ENCODE data around the gene IARS2. TPM values are rescaled to one million over a fixed set of nuclear protein-coding genes. Genes with fewer than 3 reads are reported as not detected.

The IARS2 gene
- polyA plus RNA-seq, 1 donor from 2014 or later: 58.6 TPM

DNA sequence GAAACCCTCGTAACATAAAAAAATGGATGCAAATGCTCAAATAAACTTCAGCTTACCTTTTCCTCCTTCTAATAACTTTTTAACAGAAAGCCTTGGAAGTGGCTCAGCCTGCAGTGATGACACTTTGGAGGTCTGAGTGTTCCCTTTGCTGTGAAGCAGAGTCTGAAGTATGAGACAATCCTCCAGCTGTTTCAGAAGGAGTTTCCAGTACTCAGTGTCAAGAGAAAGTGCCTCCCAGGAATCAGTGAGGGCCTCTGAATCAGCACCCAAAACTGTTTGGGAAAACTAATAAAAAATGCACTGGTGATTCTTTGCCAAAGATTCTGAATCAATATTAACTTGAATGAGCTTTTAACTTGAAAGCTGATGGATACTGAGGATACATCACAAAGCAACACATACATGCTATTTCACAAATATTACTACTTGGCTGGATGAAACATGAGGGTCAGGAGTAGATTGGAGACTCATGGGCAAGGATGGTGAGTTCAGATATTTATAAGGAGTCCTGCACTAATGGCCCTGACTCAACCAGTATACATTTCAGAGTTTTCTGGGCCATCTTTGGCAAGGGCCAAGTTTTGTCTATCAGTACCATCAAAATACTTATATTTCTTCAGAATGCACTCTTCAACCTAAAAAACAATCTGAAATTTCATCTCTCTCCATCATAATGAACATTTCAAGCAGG, 77.0 kb downstream of the IARS2 start:
- H3K27ac Mint-ChIP-seq: no peak overlapping the region
- peaks cover 25% of the 10 kb centered on the region for H3K36me3 Mint-ChIP-seq
- H3K4me3 Mint-ChIP-seq: no peak overlapping the region
- H3K4me1 Mint-ChIP-seq: peaks cover 0 to 9% (median 0%) of the 10 kb centered on the region in 3 donors
- H3K27me3 Mint-ChIP-seq: no peaks in the 10 kb centered on the region
- H3K9me3 Mint-ChIP-seq: no peaks in the 10 kb centered on the region

DNA sequence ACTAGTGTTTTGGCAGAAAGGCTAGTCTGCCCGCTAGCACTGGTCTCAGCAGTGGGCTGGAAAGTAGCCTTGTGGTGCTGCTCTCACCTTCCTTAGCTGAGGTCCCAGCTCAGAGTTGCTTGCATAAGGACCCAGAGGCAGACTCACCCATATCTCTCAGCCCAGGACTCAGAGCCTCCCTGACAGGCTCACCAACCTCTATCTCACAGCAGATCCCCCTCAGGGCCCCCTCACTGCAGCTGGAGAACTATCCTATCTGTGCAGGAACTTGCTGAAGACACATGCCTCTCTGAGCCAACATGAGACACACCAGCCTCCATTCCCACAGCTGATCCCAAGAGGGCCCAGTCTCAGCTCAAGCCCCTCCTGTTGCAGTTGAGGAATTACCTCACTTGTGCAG, 82.6 kb downstream of the IARS2 start:
- H3K27ac Mint-ChIP-seq: peak overlapping the region in 1 of 3 donors; percentile 50
- H3K9me3 Mint-ChIP-seq: no peaks in the 10 kb centered on the region
- H3K4me1 Mint-ChIP-seq: peaks cover 0 to 12% (median 8%) of the 10 kb centered on the region in 3 donors
- no peaks in the 10 kb centered on the region for H3K27me3 Mint-ChIP-seq
- H3K36me3 Mint-ChIP-seq: peaks cover 22% of the 10 kb centered on the region
- H3K4me3 Mint-ChIP-seq: no peak overlapping the region

DNA sequence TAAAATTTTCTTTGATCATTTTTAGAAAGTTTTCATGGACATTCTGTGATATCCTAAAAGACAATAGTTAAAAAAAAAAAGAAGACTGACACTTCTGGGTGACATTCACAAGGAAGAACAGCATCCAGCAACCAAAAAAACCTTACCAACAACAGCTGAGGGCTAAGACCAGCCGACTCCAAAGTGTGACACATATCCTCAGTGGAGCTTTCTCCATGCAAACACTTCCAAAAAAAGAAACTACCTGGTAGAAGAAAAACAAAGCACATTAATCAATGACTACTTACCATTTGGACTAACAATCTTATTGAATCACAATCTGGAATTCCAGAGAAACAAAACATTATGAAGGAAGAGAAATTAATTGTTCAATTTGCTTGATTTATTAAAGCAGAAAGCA, 88.2 kb downstream of the IARS2 start:
- Mint-ChIP-seq H3K27me3 (no peaks in the 10 kb centered on the region), H3K4me3 (no peak overlapping the region), H3K4me1 (peaks cover 0 to 4% (median 3%) of the 10 kb centered on the region in 3 donors), H3K36me3 (peaks cover 7% of the 10 kb centered on the region), H3K27ac (no peak overlapping the region), H3K9me3 (no peaks in the 10 kb centered on the region)

DNA sequence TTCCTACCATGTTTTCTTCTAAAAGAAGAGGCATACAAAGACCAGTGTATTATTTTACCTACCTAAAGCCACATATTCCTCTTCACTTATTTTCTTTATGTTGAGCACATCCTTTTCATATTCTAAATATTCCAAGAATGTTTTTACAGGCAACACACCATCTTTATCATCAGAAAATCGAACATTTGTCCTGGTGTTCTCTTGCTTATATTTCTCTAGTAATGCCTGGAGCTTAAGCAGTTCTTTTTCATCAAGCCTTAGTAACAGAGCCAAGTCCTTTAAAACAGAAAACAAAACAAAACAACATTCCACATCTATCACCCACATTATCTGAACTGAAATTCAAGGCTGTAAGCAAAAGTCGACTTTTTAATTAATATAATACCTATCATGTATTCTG, 88.7 kb downstream of the IARS2 start:
- peaks cover 5% of the 10 kb centered on the region for H3K36me3 Mint-ChIP-seq
- H3K27me3 Mint-ChIP-seq: no peaks in the 10 kb centered on the region
- H3K9me3 Mint-ChIP-seq: no peaks in the 10 kb centered on the region
- no peak overlapping the region for H3K27ac Mint-ChIP-seq
- H3K4me1 Mint-ChIP-seq: peaks cover 0 to 4% (median 0%) of the 10 kb centered on the region in 3 donors
- no peak overlapping the region for H3K4me3 Mint-ChIP-seq

DNA sequence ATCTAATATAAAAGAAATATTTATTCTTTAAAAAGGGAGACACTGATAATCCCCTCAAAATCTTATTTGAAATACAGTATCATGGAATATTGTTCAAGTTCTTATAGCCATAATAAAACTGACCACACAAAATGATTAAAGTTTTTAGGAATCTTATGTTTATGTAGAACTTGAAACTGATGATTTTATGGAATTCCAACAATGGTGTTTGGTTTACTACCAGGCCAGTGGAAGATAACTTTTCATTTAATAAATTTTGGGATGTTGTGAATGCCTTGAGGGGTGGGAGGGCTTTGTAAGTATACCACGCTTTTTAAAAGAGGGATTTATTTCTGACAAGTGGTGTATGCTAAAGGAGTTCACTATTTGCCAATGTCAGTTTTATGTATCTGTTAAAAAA, 90.6 kb downstream of the IARS2 start:
- H3K4me1 Mint-ChIP-seq: peaks cover 0 to under 1% (median 0%) of the 10 kb centered on the region in 3 donors
- no peaks in the 10 kb centered on the region for H3K9me3 Mint-ChIP-seq
- H3K36me3 Mint-ChIP-seq: peaks cover 7% of the 10 kb centered on the region
- no peak overlapping the region for H3K27ac Mint-ChIP-seq
- H3K27me3 Mint-ChIP-seq: no peaks in the 10 kb centered on the region
- no peak overlapping the region for H3K4me3 Mint-ChIP-seq

DNA sequence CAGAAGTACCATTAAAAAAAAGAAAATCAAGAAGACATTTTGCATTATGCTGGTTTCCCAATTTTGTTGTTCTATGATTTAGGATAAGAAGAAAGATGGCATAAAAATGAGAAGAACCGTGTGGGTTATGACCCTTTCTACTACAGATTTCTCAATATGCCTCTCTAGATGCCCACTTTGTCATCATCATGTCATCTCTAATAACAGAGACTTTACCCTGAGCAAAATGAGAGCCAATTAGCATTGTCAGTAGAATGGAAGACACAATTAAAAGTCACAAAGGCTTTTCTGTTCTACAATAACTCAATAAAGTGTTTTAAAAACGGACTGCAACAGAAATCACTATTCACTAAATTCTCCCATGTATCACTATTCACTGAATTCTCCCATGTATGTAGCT, 92.8 kb downstream of the IARS2 start:
- H3K27me3 Mint-ChIP-seq: no peaks in the 10 kb centered on the region
- H3K4me3 Mint-ChIP-seq: no peak overlapping the region
- H3K36me3 Mint-ChIP-seq: peaks cover 5% of the 10 kb centered on the region
- no peaks in the 10 kb centered on the region for H3K4me1 Mint-ChIP-seq
- H3K9me3 Mint-ChIP-seq: no peaks in the 10 kb centered on the region
- H3K27ac Mint-ChIP-seq: peak overlapping the region in 1 of 3 donors; percentile 76

DNA sequence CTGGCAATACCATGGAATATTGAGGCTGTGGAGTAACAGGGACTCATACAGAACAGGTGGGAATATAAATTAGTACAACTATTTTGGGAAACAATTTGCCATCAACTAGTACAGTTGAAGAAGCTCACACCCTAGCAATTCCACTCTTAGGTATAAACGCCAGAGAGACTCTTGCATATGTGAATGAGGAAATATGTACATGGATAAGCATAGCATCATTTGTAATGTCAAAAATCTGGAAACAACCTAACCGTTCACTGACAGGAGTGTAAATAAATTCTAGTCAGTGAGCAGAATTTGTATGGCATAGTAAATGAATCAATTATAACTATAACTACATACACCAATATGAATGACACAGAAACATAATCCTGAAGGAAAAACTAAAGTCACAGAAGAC, 94.6 kb downstream of the IARS2 start:
- peaks cover 3% of the 10 kb centered on the region for H3K36me3 Mint-ChIP-seq
- H3K27me3 Mint-ChIP-seq: no peaks in the 10 kb centered on the region
- H3K4me1 Mint-ChIP-seq: no peaks in the 10 kb centered on the region
- no peaks in the 10 kb centered on the region for H3K9me3 Mint-ChIP-seq
- no peak overlapping the region for H3K27ac Mint-ChIP-seq
- no peak overlapping the region for H3K4me3 Mint-ChIP-seq

DNA sequence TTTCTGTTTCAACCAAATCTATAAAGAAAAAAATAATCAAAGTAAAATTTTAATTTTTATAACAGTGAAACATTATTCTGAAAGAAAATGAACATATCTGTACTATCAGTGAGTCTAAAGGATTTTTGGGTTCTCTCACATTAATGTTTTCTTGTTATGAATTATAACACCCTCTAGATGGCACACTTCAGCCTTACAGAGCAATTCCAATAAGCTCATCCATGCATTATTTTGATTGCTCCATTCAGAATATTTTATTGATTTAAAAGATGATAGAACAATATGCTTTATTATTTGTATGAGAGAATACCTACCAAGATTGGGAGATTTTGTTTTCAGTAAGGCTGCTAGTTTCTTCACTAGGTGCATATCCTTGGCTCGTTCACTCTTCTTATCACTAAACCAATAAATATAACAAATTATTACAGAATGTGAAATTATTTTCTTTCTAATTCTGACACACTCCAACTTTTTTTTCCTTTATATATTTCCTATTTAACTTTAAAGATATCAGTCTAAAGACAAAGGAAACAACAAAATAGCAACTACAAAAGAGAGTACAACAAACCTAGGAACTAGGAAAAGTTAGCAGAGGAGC, 95.9 kb downstream of the IARS2 start:
- no peak overlapping the region for H3K4me3 Mint-ChIP-seq
- no peaks in the 10 kb centered on the region for H3K27me3 Mint-ChIP-seq
- H3K4me1 Mint-ChIP-seq: no peaks in the 10 kb centered on the region
- H3K36me3 Mint-ChIP-seq: peaks cover 3% of the 10 kb centered on the region
- H3K27ac Mint-ChIP-seq: no peak overlapping the region
- H3K9me3 Mint-ChIP-seq: no peaks in the 10 kb centered on the region

DNA sequence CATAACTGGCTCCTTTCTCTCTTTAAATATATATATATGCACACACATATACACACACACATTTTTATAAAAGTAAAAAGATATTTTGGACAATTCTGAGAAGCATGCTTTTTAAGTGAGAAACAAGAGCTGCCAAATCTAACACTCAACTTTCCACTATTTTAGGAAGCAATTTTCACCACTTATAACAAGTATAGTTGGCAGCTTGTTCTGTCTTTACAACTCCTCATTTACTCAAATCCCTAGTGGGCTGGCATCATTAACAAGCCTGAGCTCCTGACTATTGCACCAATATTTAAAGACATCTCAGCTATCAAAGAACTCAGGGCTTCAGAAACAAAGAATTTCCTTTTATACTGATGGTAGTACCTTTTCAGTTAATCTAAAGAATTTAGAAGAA, 101.8 kb downstream of the IARS2 start:
- Mint-ChIP-seq H3K4me1 (no peaks in the 10 kb centered on the region), H3K4me3 (no peak overlapping the region), H3K27me3 (no peaks in the 10 kb centered on the region), H3K9me3 (no peaks in the 10 kb centered on the region), H3K27ac (no peak overlapping the region), H3K36me3 (no peaks in the 10 kb centered on the region)

Other genes starting within 250 kb of the IARS2 start
- gene SLC30A10, start 165.6 kb upstream of the IARS2 start, polyA plus RNA-seq: not detected
- 53.4 TPM for gene EPRS1, start 47.6 kb upstream of the IARS2 start, polyA plus RNA-seq
- gene BPNT1, start 4.3 kb upstream of the IARS2 start, polyA plus RNA-seq: 22.4 TPM
- 25.6 TPM for gene RAB3GAP2, start 178.3 kb downstream of the IARS2 start, polyA plus RNA-seq